Muscle layer of duodenum (tissue), 2 donors: ENCODE data around the gene ZNF544.
A peak's percentile ranks its signal among the peaks of the same experiment; 100 is the strongest.

ENCODE experiments used
- H3K27ac ChIP-seq: one replicate; pipeline ENCODE4 v1.7.0; 2013; ENCODE audit warnings: mild to moderate bottlenecking, low read length
- H3K27me3 ChIP-seq: one replicate; pipeline ENCODE4 v1.7.0; 2013; ENCODE audit warnings: low read depth, mild to moderate bottlenecking, control low read depth, low read length
- H3K36me3 ChIP-seq, 2 donors: one replicate each; pipeline ENCODE4 v1.7.0; 2013; ENCODE audit warnings: low read length in 2 of 2, control low read depth in 1 of 2, mild to moderate bottlenecking in 1 of 2; ENCODE audit not compliant: insufficient read depth in 2 of 2, control insufficient read depth in 1 of 2
- H3K4me1 ChIP-seq, 2 donors: one replicate each; pipeline ENCODE4 v1.7.0; 2013; ENCODE audit warnings: low read length in 2 of 2, mild to moderate bottlenecking in 2 of 2, control low read depth in 1 of 2, moderate library complexity in 1 of 2; ENCODE audit not compliant: insufficient read depth in 2 of 2, control insufficient read depth in 1 of 2
- H3K4me3 ChIP-seq, 2 donors: one replicate each; pipeline ENCODE4 v1.7.0; 2013; ENCODE audit warnings: low read length in 2 of 2, low read depth in 1 of 2, mild to moderate bottlenecking in 1 of 2
- H3K9me3 ChIP-seq, 2 donors: one replicate each; pipeline ENCODE4 v1.7.0; 2013; ENCODE audit warnings: low read length in 2 of 2, control low read depth in 1 of 2, mild to moderate bottlenecking in 1 of 2; ENCODE audit not compliant: control insufficient read depth in 1 of 2
- donor health status: healthy.

The ZNF544 gene

GRCh38 chr19:58212336-58213074 lies 16.2 kb upstream of the ZNF544 start:
- no peaks in the 10 kb centered on the region for H3K27me3 ChIP-seq
- no peaks in the 10 kb centered on the region for H3K4me1 ChIP-seq
- peaks cover 53 to 66% of the 10 kb centered on the region in 2 donors for H3K36me3 ChIP-seq
- peaks cover 85 to 98% of the 10 kb centered on the region in 2 donors for H3K9me3 ChIP-seq
- peak overlapping the region; percentile 17 to 69 for H3K4me3 ChIP-seq
- H3K27ac ChIP-seq = no peak overlapping the region

- Histone ChIP-seq H3K27me3 (no peaks in the 10 kb centered on the region), H3K4me3 (peak overlapping the region; percentile 17 to 69), H3K36me3 (peaks cover 48 to 60% of the 10 kb centered on the region in 2 donors)
These were observed 15.7 kb upstream of the ZNF544 start for GRCh38 chr19:58213075-58213369.

GRCh38 chr19:58217069-58217481 lies 11.6 kb upstream of the ZNF544 start:
- Histone ChIP-seq H3K27ac (no peak overlapping the region), H3K27me3 (no peaks in the 10 kb centered on the region), H3K36me3 (peaks cover 11 to 20% of the 10 kb centered on the region in 2 donors), H3K9me3 (peaks cover 44 to 71% of the 10 kb centered on the region in 2 donors), H3K4me1 (no peaks in the 10 kb centered on the region), H3K4me3 (peak overlapping the region in 1 of 2 donors; percentile 56)

More at GRCh38 chr19:58213075-58213369, 15.7 kb upstream of the ZNF544 start:
- Histone ChIP-seq H3K4me1 (no peaks in the 10 kb centered on the region), H3K9me3 (peaks cover 79 to 98% of the 10 kb centered on the region in 2 donors), H3K27ac (no peak overlapping the region)

GRCh38 chr19:58217607-58218391 lies 10.9 kb upstream of the ZNF544 start:
- no peaks in the 10 kb centered on the region for H3K4me1 ChIP-seq

GRCh38 chr19:58218899-58219298 lies 9.8 kb upstream of the ZNF544 start:
- peaks cover 26 to 64% of the 10 kb centered on the region in 2 donors for H3K9me3 ChIP-seq
- H3K27ac ChIP-seq = no peak overlapping the region
- H3K4me3 ChIP-seq = peak overlapping the region in 1 of 2 donors; percentile 35
- H3K36me3 ChIP-seq = peaks cover 0 to 2% of the 10 kb centered on the region in 2 donors
- H3K4me1 ChIP-seq = no peaks in the 10 kb centered on the region
- H3K27me3 ChIP-seq = no peaks in the 10 kb centered on the region

More at GRCh38 chr19:58217607-58218391, 10.9 kb upstream of the ZNF544 start:
- peaks cover 37 to 67% of the 10 kb centered on the region in 2 donors for H3K9me3 ChIP-seq
- peak overlapping the region in 1 of 2 donors; percentile 56 for H3K4me3 ChIP-seq
- peaks cover 4 to 13% of the 10 kb centered on the region in 2 donors for H3K36me3 ChIP-seq
- no peaks in the 10 kb centered on the region for H3K27me3 ChIP-seq
- H3K27ac ChIP-seq = no peak overlapping the region

GRCh38 chr19:58227964-58228584 lies 640 bp upstream of the ZNF544 start:
- peak overlapping the region; percentile 79 to 99 for H3K4me3 ChIP-seq
- H3K9me3 ChIP-seq = peaks cover 17 to 34% of the 10 kb centered on the region in 2 donors
- peak overlapping the region; percentile 14 for H3K27ac ChIP-seq
- H3K4me1 ChIP-seq = peaks cover 5 to 13% of the 10 kb centered on the region in 2 donors
- no peaks in the 10 kb centered on the region for H3K27me3 ChIP-seq
- peaks cover 13 to 35% of the 10 kb centered on the region in 2 donors for H3K36me3 ChIP-seq

- Histone ChIP-seq H3K4me1 (peaks cover 5 to 13% of the 10 kb centered on the region in 2 donors), H3K27ac (no peak overlapping the region), H3K36me3 (peaks cover 14 to 45% of the 10 kb centered on the region in 2 donors), H3K9me3 (peaks cover 27 to 39% of the 10 kb centered on the region in 2 donors), H3K27me3 (no peaks in the 10 kb centered on the region), H3K4me3 (peak overlapping the region; percentile 79 to 99)
These were observed 533 bp downstream of the ZNF544 start for GRCh38 chr19:58229255-58229639.

GRCh38 chr19:58237324-58237723 lies 8.6 kb downstream of the ZNF544 start:
- H3K36me3 ChIP-seq = peaks cover 37 to 90% of the 10 kb centered on the region in 2 donors
- no peaks in the 10 kb centered on the region for H3K27me3 ChIP-seq
- no peak overlapping the region for H3K27ac ChIP-seq
- H3K4me3 ChIP-seq = peak overlapping the region in 1 of 2 donors; percentile 49
- peaks cover 42 to 83% of the 10 kb centered on the region in 2 donors for H3K9me3 ChIP-seq
- no peaks in the 10 kb centered on the region for H3K4me1 ChIP-seq

- Histone ChIP-seq H3K36me3 (peaks cover 50 to 96% of the 10 kb centered on the region in 2 donors), H3K4me3 (peak overlapping the region in 1 of 2 donors; percentile 64), H3K27me3 (no peaks in the 10 kb centered on the region), H3K9me3 (peaks cover 51 to 94% of the 10 kb centered on the region in 2 donors), H3K4me1 (no peaks in the 10 kb centered on the region), H3K27ac (no peak overlapping the region)
These were observed 14.6 kb downstream of the ZNF544 start for GRCh38 chr19:58243351-58243750.

GRCh38 chr19:58248886-58249285 lies 20.2 kb downstream of the ZNF544 start:
- peaks cover 54 to 99% of the 10 kb centered on the region in 2 donors for H3K36me3 ChIP-seq
- no peak overlapping the region for H3K27ac ChIP-seq
- H3K9me3 ChIP-seq = peaks cover 69 to 95% of the 10 kb centered on the region in 2 donors
- no peaks in the 10 kb centered on the region for H3K4me1 ChIP-seq
- no peaks in the 10 kb centered on the region for H3K27me3 ChIP-seq
- H3K4me3 ChIP-seq = peak overlapping the region in 1 of 2 donors; percentile 54
